ENCODE measurements around the gene TMIGD2. TPM values are rescaled to one million over a fixed set of nuclear protein-coding genes. Genes with fewer than 3 reads are reported as not detected.

The TMIGD2 gene
- total and polyA plus RNA-seq, 2 of the 4 experiments (the other 2 are of a cell fraction): not detected

GRCh38 chr19:4338441-4339355, 36.5 kb upstream of the TMIGD2 start, which contains the start of gene STAP2:
STAP2 (minus strand) TSS chr19:4338827; CDS start chr19:4338753, 74 bp downstream.
- H3K4me3 ChIP-seq (ENCODE audit: insufficient read depth, low read depth, low read length): peak within 1 kb of the TSS; percentile 20; the same call in 1 of the 2 replicates
- H3K9me3 ChIP-seq (ENCODE audit: control insufficient read depth, insufficient read depth, low read length): no peaks in the 10 kb centered on the region
- H2BK15ac ChIP-seq (ENCODE audit: low read depth, low read length): no peak within 1 kb of the TSS
- peaks cover 6% of the 10 kb centered on the region for H3K4me1 ChIP-seq (ENCODE audit: control insufficient read depth, insufficient read depth, low read length)
- CTCF ChIA-PET: no interaction called here
- peak within 1 kb of the TSS; percentile 55 to 84 for H4K8ac ChIP-seq (ENCODE audit: low read depth in 2 of 2, low read length in 2 of 2)
- dilution Hi-C loops (cut with HindIII; ENCODE audit: low sequenced_read_pairs, unreplicated experiment) (no loop called here), intact Hi-C loops (cut with micrococcal nuclease) (no loop called here), in situ Hi-C loops (cut with MboI; ENCODE audit: low sequenced_read_pairs) (no loop called here)
- H3K4me2 ChIP-seq (ENCODE audit: low read depth, low read length): peak within 1 kb of the TSS; percentile 96
- POLR2A ChIA-PET (ENCODE audit: unreplicated experiment): no interaction called here
- H2BK120ac ChIP-seq (ENCODE audit: low read depth, low read length): 0 out of 2 replicates have a peak within 1 kb of the TSS, but pooled peaks have one; percentile 8
- H3K14ac ChIP-seq (replicated peaks; ENCODE audit: low read depth, low read length): peak within 1 kb of the TSS; percentile 39
- H2AK9ac ChIP-seq (replicated peaks; ENCODE audit: low read depth, low read length, poor library complexity): peak within 1 kb of the TSS; percentile 84
- H2BK20ac ChIP-seq (ENCODE audit: low read depth, low read length): no peak within 1 kb of the TSS
- BruUV-seq (replicated peaks): no TSS peak
- peak within 1 kb of the TSS; percentile 87 for H3K23ac ChIP-seq (ENCODE audit: low read depth, low read length)
- H4K5ac ChIP-seq (ENCODE audit: low read depth, low read length): peak within 1 kb of the TSS; percentile 73
- H3K18ac ChIP-seq (ENCODE audit: low read depth, low read length): peak within 1 kb of the TSS; percentile 17; the same call in 1 of the 2 replicates
- no peaks in the 10 kb centered on the region for H4K20me1 ChIP-seq (ENCODE audit: insufficient read depth, low read length)
- H3K9ac ChIP-seq (ENCODE audit: low read depth, low read length): peak within 1 kb of the TSS; percentile 70
- no peak within 1 kb of the TSS for H2AK5ac ChIP-seq (ENCODE audit: low read depth, low read length)
- DNase-seq: no peak
- TF ChIP-seq POLR2A (IDR thresholded peaks at IDR 0.05; ENCODE audit: low read depth, low read length): no peak
- no peak for TF ChIP-seq BHLHE40 (IDR thresholded peaks at IDR 0.05; ENCODE audit: low read depth, low read length)
- no peak for TF ChIP-seq USF2 (IDR thresholded peaks at IDR 0.05; ENCODE audit: low read depth, low read length)
- no peak for TF ChIP-seq CHD1 (IDR thresholded peaks at IDR 0.05; ENCODE audit: low read depth, low read length)
- no peak for TF ChIP-seq MAZ (IDR thresholded peaks at IDR 0.05; ENCODE audit: borderline replicate concordance, low read depth, low read length)
- TF ChIP-seq RAD21 (IDR thresholded peaks at IDR 0.05; ENCODE audit: low read length): no peak
- TF ChIP-seq MAFK (IDR thresholded peaks at IDR 0.05; ENCODE audit: low read depth, low read length): no peak
- TF ChIP-seq RFX5 (IDR thresholded peaks at IDR 0.05; ENCODE audit: low read depth, low read length): no peak
- TF ChIP-seq CTCF (conservative IDR thresholded peaks at IDR 0.05; ENCODE audit: low read depth, low read length): no peak
- no peak for TF ChIP-seq RCOR1 (IDR thresholded peaks at IDR 0.05; ENCODE audit: insufficient replicate concordance, low read length)
- no peak for TF ChIP-seq SMC3 (IDR thresholded peaks at IDR 0.05; ENCODE audit: low read depth, low read length)
- TF ChIP-seq ELK1 (IDR thresholded peaks at IDR 0.05; ENCODE audit: borderline replicate concordance, low read depth, low read length): no peak
- TF ChIP-seq FOS (IDR thresholded peaks at IDR 0.05; ENCODE audit: low read depth, low read length): no peak
- H3K79me1 ChIP-seq (ENCODE audit: low read depth in 1 of 2, low read length in 2 of 2): peaks cover 0 to 2% of the 10 kb centered on the region in 2 experiments; a peak in 2 of 4 replicates
- peak within 1 kb of the TSS; percentile 25 for H4K91ac ChIP-seq (ENCODE audit: insufficient read depth, low read depth, low read length)
- H3K27ac ChIP-seq (ENCODE audit: insufficient read depth, low read length): 0 out of 2 replicates have a peak within 1 kb of the TSS, but pooled peaks have one; percentile 0
- H3K9me1 ChIP-seq (ENCODE audit: insufficient read depth, low read length): 0 out of 2 replicates have a peak, but pooled peaks cover 2% of the 10 kb centered on the region
- ATAC-seq (ENCODE audit: low read depth): no peak
- H2BK5ac ChIP-seq (ENCODE audit: low read depth, low read length, poor library complexity, severe bottlenecking): no peak within 1 kb of the TSS
- peak within 1 kb of the TSS; percentile 90 for H3K4ac ChIP-seq (ENCODE audit: low read depth, low read length)
- no peaks in the 10 kb centered on the region for H3K27me3 ChIP-seq (ENCODE audit: control insufficient read depth, insufficient read depth, low read length)
- H3K56ac ChIP-seq (ENCODE audit: extremely low read depth, insufficient read depth, low read length): no peak within 1 kb of the TSS
- WGBS, 2 experiments (ENCODE audit: extremely low coverage in 2 of 2, insufficient read length in 1 of 2): 74% methylated on average over 9 of the region's 27 CpGs; no CpG with 5 or more reads in 1 of the 2 experiments
- peak within 1 kb of the TSS; percentile 97 for H2AFZ ChIP-seq (replicated peaks; ENCODE audit: low read length, poor library complexity)
- H3K36me3 ChIP-seq (ENCODE audit: control insufficient read depth, insufficient read depth, low read length): no peaks in the 10 kb centered on the region
